RCC 7860 (cell line): Measurements from ENCODE around the gene KRT3.

Experiments
- DNase-seq: peaks from one replicate; pipeline ENCODE4 v3.0.0-alpha.2; 2015; ENCODE audit warnings: low spot score
- FAIRE-seq: peaks from 2 replicates; lab custom pipeline; 2012; peaks lifted over from hg19 to GRCh38; lab: Jason Lieb, UNC

KRT3 gene

GRCh38 chr12:52741375-52742195 lies 54.3 kb downstream of the KRT3 start:
- DNase-seq (peak; percentile 10), FAIRE-seq (no peak)

- FAIRE-seq (no peak), DNase-seq (no peak)
Measured at GRCh38 chr12:52740584-52740983, 55.3 kb downstream of the KRT3 start.

DNA sequence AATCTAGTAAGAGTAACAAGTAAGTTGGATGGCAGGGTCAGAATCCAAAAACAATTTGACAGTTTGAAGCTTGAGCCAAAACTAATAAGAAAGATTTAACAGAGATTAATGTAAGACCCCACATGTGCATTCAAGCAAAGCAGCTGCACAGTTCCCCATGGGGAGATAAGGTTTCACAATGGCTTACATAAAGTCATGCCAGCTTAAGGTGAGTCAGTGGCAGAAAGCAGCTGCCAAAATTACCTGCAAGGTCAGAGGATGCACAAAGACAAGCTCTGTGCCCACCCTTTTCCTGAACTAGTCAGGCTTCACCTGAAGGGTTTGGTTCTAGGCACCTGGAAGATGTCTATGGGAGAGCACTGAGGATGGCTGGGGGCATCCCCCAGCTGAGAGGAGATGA lies 56.0 kb downstream of the KRT3 start:
- FAIRE-seq = no peak
- DNase-seq = no peak
